IMR-90 (cell line): Measurements from ENCODE around the gene UBN2. TPM values are rescaled to one million over a fixed set of nuclear protein-coding genes. Genes with fewer than 3 reads are reported as not detected.

Source experiments
- ATAC-seq: fragments of 200-7000 bp; cut with Tn5 transposase; 2 replicates; pipeline ENCODE4 v1.9.1; 2020; ENCODE audit warnings: low read depth, mild to moderate bottlenecking, moderate library complexity
- BruUV-seq: library from RNA; stranded (reverse); fragments of 400-500 nt; replicated peaks from 2 replicates; lab custom pipeline; 2021; lab: Mats Ljungman, UMichigan
- CTCF ChIA-PET: fragments of 300-600 bp; formaldehyde crosslinking; extraction: SDS; loops from one replicate; lab custom pipeline; 2021; ENCODE audit warnings: antibody characterized with exemption; lab: Yijun Ruan, JAX
- POLR2A ChIA-PET: fragments of 300-600 bp; sonication (Branson Sonifier 250); formaldehyde crosslinking; loops from one replicate; lab custom pipeline; 2022; ENCODE audit warnings: antibody characterized with exemption; ENCODE audit not compliant: unreplicated experiment; lab: Charles Lee
- DNase-seq: peaks from one replicate; pipeline ENCODE4 v3.0.0; 2013
- H2AFZ ChIP-seq: replicated peaks from 2 replicates; pipeline ENCODE3; 2013; ENCODE audit warnings: low read length, mild to moderate bottlenecking; ENCODE audit not compliant: poor library complexity
- H2AK5ac ChIP-seq: 2 replicates; pipeline ENCODE4 v1.6.1; 2013; ENCODE audit warnings: low read depth, low read length, inconsistent platforms
- H2AK9ac ChIP-seq: replicated peaks from 2 replicates; pipeline ENCODE3; 2013; ENCODE audit warnings: mild to moderate bottlenecking, low read depth, low read length, moderate library complexity; ENCODE audit not compliant: poor library complexity
- H2BK120ac ChIP-seq: 2 replicates; pipeline ENCODE4 v1.6.1; 2013; ENCODE audit warnings: low read depth, low read length, inconsistent platforms
- H2BK15ac ChIP-seq: 3 replicates; pipeline ENCODE4 v1.6.1; 2013; ENCODE audit warnings: low read depth, low read length, inconsistent platforms
- H2BK20ac ChIP-seq: 2 replicates; pipeline ENCODE4 v1.6.1; 2013; ENCODE audit warnings: low read depth, mild to moderate bottlenecking, inconsistent platforms, low read length, moderate library complexity
- H2BK5ac ChIP-seq: 2 replicates; pipeline ENCODE4 v1.6.1; 2013; ENCODE audit warnings: mild to moderate bottlenecking, low read depth, low read length, inconsistent platforms; ENCODE audit not compliant: poor library complexity, severe bottlenecking
- H3K14ac ChIP-seq: replicated peaks from 2 replicates; pipeline ENCODE4 v1.6.1; 2013; ENCODE audit warnings: low read depth, low read length, inconsistent platforms
- H3K18ac ChIP-seq: 2 replicates; pipeline ENCODE4 v1.6.1; 2013; ENCODE audit warnings: low read depth, low read length, control low read depth
- H3K23ac ChIP-seq: 2 replicates; pipeline ENCODE4 v1.6.1; 2013; ENCODE audit warnings: low read depth, low read length, inconsistent platforms
- H3K27ac ChIP-seq: 2 replicates; pipeline ENCODE4 v1.5.1; 2013; ENCODE audit warnings: mild to moderate bottlenecking, control low read depth, low read length; ENCODE audit not compliant: insufficient read depth
- H3K27me3 ChIP-seq: 2 replicates; pipeline ENCODE4 v1.6.1; 2013; ENCODE audit warnings: low read length; ENCODE audit not compliant: control insufficient read depth, insufficient read depth
- H3K36me3 ChIP-seq: 2 replicates; pipeline ENCODE4 v1.6.1; 2013; ENCODE audit warnings: low read length, mixed read lengths; ENCODE audit not compliant: control insufficient read depth, insufficient read depth
- H3K4ac ChIP-seq: 2 replicates; pipeline ENCODE4 v1.6.1; 2013; ENCODE audit warnings: low read depth, low read length, inconsistent platforms
- H3K4me1 ChIP-seq: 2 replicates; pipeline ENCODE4 v1.6.1; 2013; ENCODE audit warnings: low read length, mixed read lengths; ENCODE audit not compliant: control insufficient read depth, insufficient read depth
- H3K4me2 ChIP-seq: 2 replicates; pipeline ENCODE4 v1.6.1; 2013; ENCODE audit warnings: low read depth, mild to moderate bottlenecking, control low read depth, low read length, moderate library complexity
- H3K4me3 ChIP-seq: 2 replicates; pipeline ENCODE4 v1.5.1; 2013; ENCODE audit warnings: low read depth, mild to moderate bottlenecking, control low read depth, low read length, moderate library complexity; ENCODE audit not compliant: insufficient read depth
- H3K56ac ChIP-seq: 2 replicates; pipeline ENCODE4 v1.6.1; 2013; ENCODE audit warnings: low read length, inconsistent platforms; ENCODE audit not compliant: insufficient read depth; ENCODE audit errors: extremely low read depth
- H3K79me1 ChIP-seq, 2 experiments: 2 replicates each; pipeline ENCODE4 v1.6.1; 2013; ENCODE audit warnings: low read length in 2 of 2, inconsistent platforms in 1 of 2, low read depth in 1 of 2
- H3K9ac ChIP-seq: 2 replicates; pipeline ENCODE4 v1.6.1; 2013; ENCODE audit warnings: low read depth, low read length, control low read depth
- H3K9me1 ChIP-seq: 2 replicates; pipeline ENCODE4 v1.6.1; 2013; ENCODE audit warnings: low read length, inconsistent platforms; ENCODE audit not compliant: insufficient read depth
- H3K9me3 ChIP-seq: 2 replicates; pipeline ENCODE4 v1.6.1; 2013; ENCODE audit warnings: low read length; ENCODE audit not compliant: control insufficient read depth, insufficient read depth
- H4K20me1 ChIP-seq: 2 replicates; pipeline ENCODE4 v1.6.1; 2013; ENCODE audit warnings: low read length, inconsistent platforms; ENCODE audit not compliant: insufficient read depth
- H4K5ac ChIP-seq: 2 replicates; pipeline ENCODE4 v1.6.1; 2013; ENCODE audit warnings: mild to moderate bottlenecking, low read depth, low read length, control low read depth
- H4K8ac ChIP-seq, 2 experiments: 2 replicates each; pipeline ENCODE4 v1.6.1; 2013; ENCODE audit warnings: low read depth in 2 of 2, low read length in 2 of 2, control low read depth in 1 of 2, inconsistent platforms in 1 of 2
- H4K91ac ChIP-seq: 2 replicates; pipeline ENCODE4 v1.6.1; 2013; ENCODE audit warnings: low read depth, low read length, inconsistent platforms; ENCODE audit not compliant: insufficient read depth
- BHLHE40 ChIP-seq: fragments of 150-350 bp; IDR thresholded peaks from 2 replicates; pipeline ENCODE4 v1.6.1; 2016; ENCODE audit warnings: mild to moderate bottlenecking, low read depth, low read length
- CEBPB ChIP-seq: IDR thresholded peaks from 2 replicates; pipeline ENCODE4 v1.6.1; 2012; ENCODE audit warnings: low read depth, low read length, improper control_type of control experiment
- ELK1 ChIP-seq: fragments of 150-350 bp; IDR thresholded peaks from 2 replicates; pipeline ENCODE4 v1.6.1; 2016; ENCODE audit warnings: low read depth, mild to moderate bottlenecking, low read length, moderate library complexity, borderline replicate concordance
- FOS ChIP-seq: fragments of 150-350 bp; IDR thresholded peaks from 2 replicates; pipeline ENCODE4 v1.6.1; 2016; ENCODE audit warnings: low read depth, low read length
- MAFK ChIP-seq: IDR thresholded peaks from 2 replicates; pipeline ENCODE4 v1.6.1; 2012; ENCODE audit warnings: low read depth, low read length, improper control_type of control experiment
- SMC3 ChIP-seq: fragments of 150-350 bp; IDR thresholded peaks from 2 replicates; pipeline ENCODE4 v1.6.1; 2016; ENCODE audit warnings: low read depth, mild to moderate bottlenecking, antibody characterized with exemption, low read length, moderate library complexity
- WGBS, 2 experiments: methylation state at CpG; one replicate each; pipeline versions ENCODE4 v1.1.5 to v1.1.7; 2013; ENCODE audit warnings: missing lambda C conversion rate in 2 of 2; ENCODE audit not compliant: insufficient read length in 1 of 2; ENCODE audit errors: extremely low coverage in 2 of 2; 5-methylcytosine and 5-hydroxymethylcytosine counted together
- dilution Hi-C: fragments of 300-500 bp; cut with HindIII; formaldehyde crosslinking; loops from one replicate; pipeline ENCODE4 v1.14.3; 2018; ENCODE audit warnings: low sequenced_read_pairs; ENCODE audit not compliant: unreplicated experiment
- in situ Hi-C: fragments of 300-500 bp; cut with MboI; formaldehyde crosslinking; loops from 3 replicates; pipeline ENCODE4 v1.14.3; 2019; ENCODE audit warnings: low sequenced_read_pairs, inconsistent platforms, mixed read lengths
- intact Hi-C: fragments of 100-400 bp; cut with micrococcal nuclease; formaldehyde crosslinking; loops from 2 replicates; pipeline ENCODE4 v1.10.0; 2022
- polyA plus RNA-seq, 3 experiments: library from polyadenylated mRNA; depleted of rRNA; stranded (reverse); fragments of >200 nt; gene quantifications; 2 replicates each; pipeline ENCODE4 v1.2.3, GENCODE V29; 2012; ENCODE audit warnings: low replicate concordance in 1 of 3
- total RNA-seq: library from RNA; depleted of rRNA; stranded (reverse); fragments of >200 nt; gene quantifications from 2 replicates; pipeline ENCODE4 v1.2.3, GENCODE V29; 2012

The UBN2 gene
- total and polyA plus RNA-seq, 2 of the 4 experiments (the other 2 are of a cell fraction): 1.6 to 2.3 TPM

GRCh38 chr7:139328375-139328774 lies 97.3 kb downstream of the UBN2 start:
- Histone ChIP-seq H3K4me2 (no peak overlapping the region), H4K20me1 (no peaks in the 10 kb centered on the region), H3K4me1 (no peaks in the 10 kb centered on the region), H3K27me3 (no peaks in the 10 kb centered on the region), H2BK5ac (no peak overlapping the region), H2BK20ac (no peak overlapping the region), H4K91ac (no peak overlapping the region), H4K8ac (no peak overlapping the region), H2AK9ac (no peak overlapping the region), H3K23ac (no peak overlapping the region), H3K9ac (no peak overlapping the region), H2AFZ (peak overlapping the region; percentile 34), H3K18ac (no peak overlapping the region), H3K4ac (no peak overlapping the region), H3K14ac (no peak overlapping the region), H3K36me3 (no peaks in the 10 kb centered on the region), H4K5ac (no peak overlapping the region), H3K4me3 (no peak overlapping the region), H3K9me3 (no peaks in the 10 kb centered on the region), H2BK15ac (no peak overlapping the region), H2AK5ac (no peak overlapping the region), H3K56ac (no peak overlapping the region), H3K79me1 (no peaks in the 10 kb centered on the region), H3K9me1 (no peaks in the 10 kb centered on the region), H2BK120ac (no peak overlapping the region), H3K27ac (no peak overlapping the region)
- in situ Hi-C loops (no loop called here), dilution Hi-C loops (no loop called here), intact Hi-C loops (no loop called here)
- peak; percentile 94 for ATAC-seq
- CTCF ChIA-PET: no interaction called here
- peak; percentile 95 for DNase-seq
- POLR2A ChIA-PET: no interaction called here
- WGBS, 2 experiments: no CpG with 5 or more reads among the region's 2 CpGs
- no TSS peak for BruUV-seq
- peak; percentile 55 for TF ChIP-seq FOS
- no peak for TF ChIP-seq BHLHE40
- peak; percentile 55; the same call in 1 of the 2 replicates for TF ChIP-seq CEBPB
- TF ChIP-seq SMC3: no peak
- peak; percentile 47 for TF ChIP-seq MAFK
- TF ChIP-seq ELK1: no peak
